ENCODE measurements around the gene HEXA.
"Not testable (repeated sequence)": the region's sequence is repeated elsewhere in the genome, so short reads cannot be mapped to it uniquely, and the experiment has no call there.

Gene HEXA

DNA sequence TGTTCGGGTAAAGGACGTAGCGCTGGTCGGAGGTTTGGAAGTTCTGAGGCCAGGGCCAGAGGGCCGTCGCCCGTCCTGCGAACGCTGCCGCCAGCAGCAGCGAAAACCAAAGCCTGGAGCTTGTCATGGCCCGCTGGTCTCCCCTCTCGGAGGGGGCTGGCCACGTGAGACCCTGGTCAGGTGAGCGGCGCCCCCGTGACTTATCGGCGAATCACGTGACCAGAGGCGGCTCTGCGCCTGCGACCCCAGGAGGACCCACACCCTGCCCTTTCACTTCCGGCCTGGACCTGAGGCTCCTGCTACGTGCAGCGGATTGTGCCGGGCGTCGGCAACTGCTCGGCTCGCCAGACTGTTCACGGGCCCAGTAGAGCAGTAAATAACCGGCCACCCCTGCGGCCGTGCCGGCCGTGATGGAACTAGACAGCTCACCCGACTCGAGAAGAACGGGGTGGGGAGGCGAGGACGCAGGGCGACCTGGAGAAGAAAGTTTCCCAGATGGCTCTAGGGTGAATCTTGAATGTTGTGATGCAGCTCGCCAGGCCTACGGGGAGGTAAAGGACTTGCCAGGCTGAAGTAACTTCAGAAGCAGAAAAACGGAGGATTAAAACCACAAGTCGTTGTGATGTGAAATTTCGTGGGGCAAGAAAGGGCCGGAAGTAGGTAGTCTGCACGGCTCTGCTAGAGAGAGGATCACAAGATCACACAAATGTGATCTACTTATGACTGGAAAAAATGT lies at the start of gene HEXA:
Gene HEXA (minus strand): TSS at position 169 of the 736 bp plus-strand sequence. CDS start 42 bp downstream, at position 127.
- H3K27ac ChIP-seq = peak within 1 kb of the TSS; percentile 66 to 97 (median 92)
- H3K4me3 ChIP-seq = peak within 1 kb of the TSS; percentile 55 to 87 (median 66)

DNA sequence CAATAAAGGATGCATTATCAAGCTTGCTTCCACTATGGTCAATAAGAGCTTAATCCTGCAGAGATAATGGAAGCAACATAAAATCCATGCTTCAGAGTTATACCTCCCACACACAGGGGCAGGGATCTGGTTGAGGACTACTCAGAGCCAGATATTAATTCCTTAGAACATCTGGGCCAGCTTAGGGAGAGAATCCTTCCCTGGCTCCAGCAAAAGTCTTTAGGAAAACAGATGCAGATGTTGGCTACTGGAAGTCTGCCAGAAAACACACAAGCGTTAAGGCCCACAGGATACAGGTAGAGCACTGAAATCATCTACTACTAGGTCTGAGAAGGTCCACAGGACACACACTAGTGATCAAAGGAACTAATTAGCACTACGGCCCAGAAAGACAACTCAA lies 47.4 kb upstream of the HEXA start:
- H3K27ac ChIP-seq = no peak overlapping the region
- no peak overlapping the region for H3K4me3 ChIP-seq

- H3K27ac ChIP-seq = no peak overlapping the region
- H3K4me3 ChIP-seq = no peak overlapping the region
These were observed 45.7 kb upstream of the HEXA start for GRCh38 chr15:72421484-72421883.

- H3K4me3 ChIP-seq = no peak overlapping the region
These were observed 44.8 kb upstream of the HEXA start for GRCh38 chr15:72420576-72420975.

GRCh38 chr15:72419768-72420167 lies 44.0 kb upstream of the HEXA start:
- H3K27ac ChIP-seq, H3K4me3 ChIP-seq: not testable (repeated sequence)

More at GRCh38 chr15:72420576-72420975, 44.8 kb upstream of the HEXA start:
- H3K27ac ChIP-seq = no peak overlapping the region

GRCh38 chr15:72415304-72415703 lies 39.5 kb upstream of the HEXA start:
- Histone ChIP-seq H3K27ac (no peak overlapping the region), H3K4me3 (no peak overlapping the region)

GRCh38 chr15:72413337-72413736 lies 37.5 kb upstream of the HEXA start:
- H3K27ac ChIP-seq, H3K4me3 ChIP-seq: not testable (repeated sequence)

GRCh38 chr15:72411544-72411943 lies 35.7 kb upstream of the HEXA start:
- H3K4me3 ChIP-seq = no peak overlapping the region
- no peak overlapping the region for H3K27ac ChIP-seq

DNA sequence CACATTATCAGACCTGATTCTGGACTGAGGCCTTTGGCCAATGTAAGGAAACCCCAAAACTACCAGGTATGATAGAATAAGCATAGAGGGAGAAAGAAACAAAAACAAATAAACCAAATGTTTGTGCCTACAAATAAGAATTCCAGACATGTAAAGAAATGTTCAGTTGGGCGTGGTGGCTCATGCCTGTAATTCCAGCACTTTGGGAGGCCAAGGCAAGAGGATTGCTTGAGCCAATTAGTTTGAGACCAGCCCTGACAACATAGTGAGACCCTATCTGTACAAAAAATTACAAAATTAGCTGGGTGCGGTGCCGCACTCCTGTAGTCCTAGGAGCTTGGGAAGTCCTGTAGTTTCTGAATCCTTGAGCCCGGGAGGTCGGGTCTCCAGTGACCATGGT lies 35.3 kb upstream of the HEXA start:
- H3K27ac ChIP-seq = no peak overlapping the region
- no peak overlapping the region for H3K4me3 ChIP-seq

- no peak overlapping the region for H3K4me3 ChIP-seq
These were observed 31.1 kb upstream of the HEXA start for GRCh38 chr15:72406936-72407335.

GRCh38 chr15:72404841-72405240 lies 29.0 kb upstream of the HEXA start:
- H3K4me3 ChIP-seq = no peak overlapping the region
- H3K27ac ChIP-seq = no peak overlapping the region

More at GRCh38 chr15:72406936-72407335, 31.1 kb upstream of the HEXA start:
- no peak overlapping the region for H3K27ac ChIP-seq

DNA sequence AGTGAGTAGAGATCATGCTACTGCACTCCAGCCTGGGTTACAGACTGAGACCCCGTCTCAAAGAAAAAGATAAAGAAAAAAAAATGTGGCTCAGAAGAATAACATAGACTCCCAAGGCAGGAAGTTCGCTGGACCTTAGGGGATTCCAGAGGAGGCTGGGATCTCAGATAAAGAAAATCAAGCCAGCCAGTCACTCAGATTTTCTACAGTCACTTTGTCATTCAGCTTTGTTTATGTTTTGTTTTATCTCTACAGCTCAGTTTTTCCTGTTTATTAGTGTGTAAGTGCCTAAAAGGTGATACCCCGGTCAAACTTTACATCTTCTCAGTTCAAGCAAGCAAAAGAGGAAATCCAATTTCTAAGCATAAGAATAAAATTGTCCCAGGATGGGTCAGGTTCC lies 28.5 kb upstream of the HEXA start:
- Histone ChIP-seq H3K27ac (no peak overlapping the region), H3K4me3 (no peak overlapping the region)

GRCh38 chr15:72402726-72403125 lies 26.9 kb upstream of the HEXA start:
- no peak overlapping the region for H3K4me3 ChIP-seq

DNA sequence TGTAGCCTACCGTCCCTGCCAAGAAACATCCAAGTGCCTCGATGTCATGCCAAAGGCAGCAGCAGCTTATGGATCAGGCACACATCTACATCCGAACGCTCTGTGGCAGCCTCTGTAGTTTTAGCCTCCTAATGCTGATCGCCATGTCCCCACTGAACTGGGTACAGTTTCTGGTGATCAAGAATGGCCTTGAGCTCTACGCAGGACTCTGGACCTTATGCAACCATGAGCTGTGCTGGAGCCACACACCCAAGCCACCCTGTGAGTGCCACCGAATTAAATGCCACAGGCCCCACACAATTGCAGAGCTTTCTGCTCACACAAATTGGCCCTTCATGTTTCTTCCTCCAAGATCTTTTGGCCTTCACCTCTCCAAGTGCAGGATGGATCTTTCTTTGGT lies 22.8 kb upstream of the HEXA start:
- H3K4me3 ChIP-seq = no peak overlapping the region
- no peak overlapping the region for H3K27ac ChIP-seq

More at GRCh38 chr15:72402726-72403125, 26.9 kb upstream of the HEXA start:
- H3K27ac ChIP-seq = no peak overlapping the region

- Histone ChIP-seq H3K4me3 (no peak within 1 kb of the TSS), H3K27ac (no peak within 1 kb of the TSS)
These were observed 22.2 kb upstream of the HEXA start, which contains the start of gene TMEM202 for GRCh38 chr15:72397796-72398588. TMEM202 (plus strand) TSS chr15:72398305; CDS start chr15:72398327, 22 bp downstream.

GRCh38 chr15:72396331-72396730 lies 20.5 kb upstream of the HEXA start:
- H3K27ac ChIP-seq, H3K4me3 ChIP-seq: not testable (repeated sequence)

DNA sequence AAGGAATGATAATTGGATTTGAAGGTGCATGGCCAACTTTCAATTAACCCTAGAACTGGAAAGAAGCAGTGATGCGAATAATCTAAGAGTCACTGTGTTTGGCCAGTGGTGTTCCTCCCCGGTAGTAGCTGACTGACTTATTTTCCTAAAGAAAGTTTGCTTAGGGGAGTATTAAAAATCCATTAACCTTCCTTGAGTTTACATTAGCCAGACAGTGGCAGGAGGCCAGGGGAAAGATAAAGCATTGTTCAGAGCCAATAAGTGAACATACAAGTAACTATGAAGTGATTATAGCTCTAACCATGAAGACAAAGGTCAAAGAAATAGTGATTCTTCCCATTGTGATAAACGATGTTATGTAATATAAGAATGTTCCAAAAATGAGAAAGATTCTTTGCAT lies 13.4 kb upstream of the HEXA start:
- Histone ChIP-seq H3K27ac (no peak overlapping the region), H3K4me3 (no peak overlapping the region)

- H3K4me3 ChIP-seq = no peak overlapping the region
These were observed 11.9 kb upstream of the HEXA start for GRCh38 chr15:72387741-72388140.

DNA sequence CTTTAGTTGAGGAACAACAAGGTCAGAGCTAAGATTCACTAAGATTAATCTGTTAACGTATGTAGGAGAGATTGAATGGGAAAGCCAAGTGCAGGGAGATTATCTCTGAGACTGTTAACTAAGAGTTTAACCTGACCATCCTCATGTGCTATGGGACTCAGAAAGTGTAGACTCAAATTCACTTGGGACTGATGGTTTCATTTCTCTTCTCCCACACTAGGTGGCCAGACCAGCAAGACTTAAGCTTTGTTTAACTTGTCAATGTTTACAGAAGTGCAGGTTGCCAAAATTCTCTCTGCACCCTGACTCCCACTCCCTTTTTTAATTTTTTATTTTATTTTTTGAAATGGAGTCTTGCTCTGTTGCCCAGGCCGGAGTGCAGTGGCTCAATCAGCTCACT lies 6.3 kb upstream of the HEXA start:
- Histone ChIP-seq H3K27ac (no peak overlapping the region), H3K4me3 (no peak overlapping the region)

More at GRCh38 chr15:72387741-72388140, 11.9 kb upstream of the HEXA start:
- no peak overlapping the region for H3K27ac ChIP-seq

DNA sequence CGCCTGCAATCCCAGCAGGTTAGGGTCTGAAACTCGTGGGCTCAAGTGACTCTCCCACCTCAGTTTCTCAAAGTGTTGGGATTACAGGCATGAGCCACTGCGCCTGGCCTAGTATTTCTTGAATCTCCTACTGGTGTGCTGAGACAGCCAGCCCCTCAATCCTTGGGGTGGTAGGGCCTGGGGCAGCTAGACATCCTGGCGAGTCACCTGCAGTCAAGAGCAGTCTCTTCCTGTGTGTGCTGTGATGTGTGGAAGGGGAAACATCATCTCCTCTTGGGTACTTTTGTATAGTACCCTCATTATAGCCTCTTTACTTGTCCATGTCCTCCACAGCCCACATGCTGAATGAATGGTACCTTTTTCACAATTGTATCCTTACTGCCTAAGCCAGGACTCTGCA lies 4.9 kb upstream of the HEXA start:
- no peak overlapping the region for H3K4me3 ChIP-seq
- H3K27ac ChIP-seq = no peak overlapping the region

- Histone ChIP-seq H3K27ac (no peak overlapping the region), H3K4me3 (no peak overlapping the region)
These were observed 4.1 kb upstream of the HEXA start for GRCh38 chr15:72379856-72380430.

Measured in skin epidermis (tissue), 12 donors.